C4-2B (cell line): ENCODE results near the gene DIO3.
"Not testable (repeated sequence)": the region's sequence is repeated elsewhere in the genome, so short reads cannot be mapped to it uniquely, and the experiment has no call there.

ENCODE experiments used
- H3K27ac ChIP-seq: fragments of 450-650 bp; 2 replicates; pipeline ENCODE4 v1.5.1; 2017
- CTCF ChIP-seq: fragments of 450-650 bp; conservative IDR thresholded peaks from 2 replicates; pipeline ENCODE4 v1.5.1; 2017; ENCODE audit warnings: mild to moderate bottlenecking
- ZFX ChIP-seq: fragments of 450-650 bp; IDR thresholded peaks from 2 replicates; pipeline ENCODE4 v1.6.1; 2017

Gene DIO3

GRCh38 chr14:101551729-101552595 is 9.3 kb upstream of the DIO3 start:
- no peak for TF ChIP-seq CTCF
- no peak for TF ChIP-seq ZFX
- no peak overlapping the region for H3K27ac ChIP-seq

- no peak overlapping the region for H3K27ac ChIP-seq
Measured at GRCh38 chr14:101552786-101553231, 8.5 kb upstream of the DIO3 start.

GRCh38 chr14:101553393-101553792 is 7.9 kb upstream of the DIO3 start:
- TF ChIP-seq CTCF (no peak), ZFX (no peak)
- H3K27ac ChIP-seq, result no peak overlapping the region

More at GRCh38 chr14:101552786-101553231, 8.5 kb upstream of the DIO3 start:
- TF ChIP-seq ZFX (no peak), CTCF (no peak)

- TF ChIP-seq CTCF (no peak), ZFX (no peak)
- H3K27ac ChIP-seq, result no peak overlapping the region
Measured at GRCh38 chr14:101553931-101554330, 7.4 kb upstream of the DIO3 start.

- H3K27ac ChIP-seq, result no peak overlapping the region
- TF ChIP-seq CTCF (no peak), ZFX (no peak)
Measured at GRCh38 chr14:101554991-101555668, 6.2 kb upstream of the DIO3 start.

GRCh38 chr14:101555669-101556043 is 5.6 kb upstream of the DIO3 start:
- H3K27ac ChIP-seq, result not testable (repeated sequence)

GRCh38 chr14:101556131-101556530 is 5.2 kb upstream of the DIO3 start:
- H3K27ac ChIP-seq, result no peak overlapping the region
- TF ChIP-seq ZFX (no peak), CTCF (no peak)
